Prostate gland (tissue), 2 donors: ENCODE results near the gene EPHA6. TPM values are rescaled to one million over a fixed set of nuclear protein-coding genes. Genes with fewer than 3 reads are reported as not detected.
"Not testable (repeated sequence)": the region's sequence is repeated elsewhere in the genome, so short reads cannot be mapped to it uniquely, and the experiment has no call there.

Experiments
- DNase-seq: peaks from one replicate; pipeline ENCODE4 v3.0.0-alpha.2; 2019; ENCODE audit warnings: low spot score
- H3K27ac ChIP-seq, 2 donors: fragments of 200-600 bp; sonication (generic); 2 replicates each; pipeline ENCODE4 v1.5.1; 2017 to 2019
- H3K27me3 ChIP-seq: fragments of 200-600 bp; sonication (generic); replicated peaks from 2 replicates; pipeline ENCODE4 v1.5.1; 2019; ENCODE audit not compliant: insufficient read depth
- H3K36me3 ChIP-seq, 2 donors: fragments of 200-600 bp; sonication (generic); 1 replicate in 1 of 2; 2 replicates in 1 of 2; pipeline versions ENCODE4 v1.5.1 to v1.8.1; 2017 to 2019
- H3K4me1 ChIP-seq: fragments of 200-600 bp; sonication (generic); replicated peaks from 2 replicates; pipeline ENCODE4 v1.5.1; 2019
- H3K4me3 ChIP-seq, 2 donors: fragments of 200-600 bp; sonication (generic); 2 replicates each; pipeline ENCODE4 v1.5.1; 2017 to 2019
- H3K9me3 ChIP-seq: fragments of 200-600 bp; sonication (generic); 2 replicates; pipeline ENCODE4 v1.5.1; 2017
- CTCF ChIP-seq, 4 experiments: fragments of 200-600 bp in 2 of 4; fragments of 450-650 bp in 2 of 4; sonication (generic) in 2 of 4; IDR thresholded peaks; 1 replicate in 3 of 4; 2 replicates in 1 of 4; pipeline ENCODE4 v1.5.1; 2016 to 2019; ENCODE audit warnings: antibody characterized with exemption in 4 of 4, mild to moderate bottlenecking in 2 of 4, moderate library complexity in 2 of 4
- POLR2A ChIP-seq: fragments of 450-650 bp; IDR thresholded peaks from one replicate; pipeline ENCODE4 v1.6.1; 2016; ENCODE audit warnings: antibody characterized with exemption, mild to moderate bottlenecking
- POLR2AphosphoS5 ChIP-seq: sonication (generic); formaldehyde crosslinking; IDR thresholded peaks from one replicate; pipeline ENCODE4 v1.6.1; 2017; ENCODE audit warnings: antibody characterized with exemption
- WGBS: methylation state at CpG from one replicate; pipeline ENCODE4 v1.1.5; 2018; 5-methylcytosine and 5-hydroxymethylcytosine counted together
- intact Hi-C: fragments of 100-400 bp; cut with DNase I; formaldehyde crosslinking; loops from one replicate; pipeline ENCODE4 v1.14.2; 2022
- total RNA-seq, 2 donors: library from RNA; depleted of rRNA; stranded (reverse); fragments of >200 nt; gene quantifications; one replicate each; pipeline ENCODE4 v1.1.0, GENCODE V29; 2016

EPHA6 gene
- total RNA-seq, 2 donors from 2014 or later: 1.1 to 3.7 TPM

- TF ChIP-seq CTCF (IDR thresholded peaks at IDR 0.05) (no peak), POLR2AphosphoS5 (no peak), POLR2A (no peak)
- H3K36me3 ChIP-seq: no peaks in the 10 kb centered on the region
- no peak for DNase-seq
- H3K27ac ChIP-seq: no peak overlapping the region
- no peaks in the 10 kb centered on the region for H3K4me1 ChIP-seq
- intact Hi-C loops: no loop called here
- H3K27me3 ChIP-seq: no peaks in the 10 kb centered on the region
- no peaks in the 10 kb centered on the region for H3K9me3 ChIP-seq
- WGBS: 74% methylated on average over 7 of the region's 7 CpGs
- H3K4me3 ChIP-seq: no peak overlapping the region
These were observed 195.1 kb downstream of the EPHA6 start for GRCh38 chr3:97009427-97010019.

- Histone ChIP-seq H3K9me3 (no peaks in the 10 kb centered on the region), H3K4me3 (no peak overlapping the region), H3K36me3 (no peaks in the 10 kb centered on the region), H3K27me3 (no peaks in the 10 kb centered on the region), H3K27ac (no peak overlapping the region), H3K4me1 (no peaks in the 10 kb centered on the region)
- WGBS: 66% methylated on average over 2 of the region's 2 CpGs
- DNase-seq: no peak
- intact Hi-C loops: no loop called here
- TF ChIP-seq POLR2A (no peak), CTCF (IDR thresholded peaks at IDR 0.05) (no peak), POLR2AphosphoS5 (no peak)
These were observed 196.7 kb downstream of the EPHA6 start for GRCh38 chr3:97010881-97011657.

- H3K27me3 ChIP-seq: no peaks in the 10 kb centered on the region
- intact Hi-C loops: no loop called here
- TF ChIP-seq POLR2A (no peak), POLR2AphosphoS5 (no peak), CTCF (IDR thresholded peaks at IDR 0.05) (no peak)
- DNase-seq: no peak
- H3K36me3 ChIP-seq: no peaks in the 10 kb centered on the region
- no peaks in the 10 kb centered on the region for H3K9me3 ChIP-seq
- 80% methylated on average over 1 of the region's 1 CpG for WGBS
- no peak overlapping the region for H3K4me3 ChIP-seq
- H3K4me1 ChIP-seq: no peaks in the 10 kb centered on the region
- no peak overlapping the region for H3K27ac ChIP-seq
These were observed 207.4 kb downstream of the EPHA6 start for GRCh38 chr3:97021778-97022177.

- H3K9me3 ChIP-seq, H3K4me3 ChIP-seq, H3K36me3 ChIP-seq, DNase-seq, H3K27ac ChIP-seq, H3K27me3 ChIP-seq, intact Hi-C loops, H3K4me1 ChIP-seq: not testable (repeated sequence)
- WGBS: 99% methylated on average over 8 of the region's 8 CpGs
These were observed 211.2 kb downstream of the EPHA6 start for GRCh38 chr3:97025612-97026011.

- H3K27me3 ChIP-seq: no peaks in the 10 kb centered on the region
- H3K36me3 ChIP-seq: no peaks in the 10 kb centered on the region
- no peaks in the 10 kb centered on the region for H3K9me3 ChIP-seq
- H3K27ac ChIP-seq: no peak overlapping the region
- H3K4me1 ChIP-seq: no peaks in the 10 kb centered on the region
- no peak overlapping the region for H3K4me3 ChIP-seq
- intact Hi-C loops: no loop called here
- no peak for DNase-seq
- TF ChIP-seq CTCF (IDR thresholded peaks at IDR 0.05): no peak
- no peak for TF ChIP-seq POLR2AphosphoS5
- no peak for TF ChIP-seq POLR2A
- WGBS: 96% methylated on average over 1 of the region's 1 CpG
These were observed 215.6 kb downstream of the EPHA6 start for GRCh38 chr3:97029972-97030371.
